HepG2 (cell line): Measurements from ENCODE around the gene CKAP2L. TPM values are rescaled to one million over a fixed set of nuclear protein-coding genes. Genes with fewer than 3 reads are reported as not detected.

ENCODE experiments used
- EP300 ChIP-seq, 3 experiments: sonication (generic) in 1 of 3; formaldehyde crosslinking in 1 of 3; IDR thresholded peaks; 2 replicates each; pipeline versions ENCODE4 v1.5.1 to v1.6.1; 2011 to 2020; ENCODE audit warnings: low read depth in 2 of 3, low read length in 2 of 3, borderline replicate concordance in 1 of 3, improper control_type of control experiment in 1 of 3, mild to moderate bottlenecking in 1 of 3, missing genetic modification reagents in 1 of 3, moderate library complexity in 1 of 3
- FOXA1 ChIP-seq, 2 experiments: fragments of 450-650 bp in 1 of 2; sonication (generic) in 1 of 2; formaldehyde crosslinking in 1 of 2; IDR thresholded peaks; 2 replicates each; pipeline versions ENCODE4 v1.4.0 to v1.6.1; 2016 to 2020; ENCODE audit warnings: missing genetic modification reagents in 1 of 2
- GATA4 ChIP-seq: sonication (generic); IDR thresholded peaks from 2 replicates; pipeline ENCODE4 v1.6.1; 2016; ENCODE audit warnings: antibody characterized with exemption, low read depth, borderline replicate concordance
- HDAC1 ChIP-seq: sonication (generic); formaldehyde crosslinking; IDR thresholded peaks from 2 replicates; pipeline ENCODE4 v1.5.1; 2020; ENCODE audit warnings: mild to moderate bottlenecking, missing genetic modification reagents
- HNF4A ChIP-seq: sonication (generic); formaldehyde crosslinking; IDR thresholded peaks from 2 replicates; pipeline ENCODE4 v1.4.0; 2020; ENCODE audit warnings: missing genetic modification reagents
- IKZF1 ChIP-seq: fragments of 450-650 bp; IDR thresholded peaks from 2 replicates; pipeline ENCODE4 v1.7.1; 2016
- JUN ChIP-seq: sonication (generic); formaldehyde crosslinking; IDR thresholded peaks from 2 replicates; pipeline ENCODE4 v1.4.0; 2020; ENCODE audit warnings: mild to moderate bottlenecking, missing genetic modification reagents
- KDM1A ChIP-seq: IDR thresholded peaks from 2 replicates; pipeline ENCODE4 v1.6.1; 2016; ENCODE audit warnings: missing compliant biosample characterization
- NFE2L2 ChIP-seq: fragments of 150-350 bp; IDR thresholded peaks from 2 replicates; pipeline ENCODE4 v1.6.1; 2014; ENCODE audit warnings: low read length
- NR2F1 ChIP-seq, 2 experiments: fragments of 450-650 bp in 1 of 2; formaldehyde crosslinking in 1 of 2; IDR thresholded peaks; 2 replicates each; pipeline versions ENCODE4 v1.5.0 to v1.6.1; 2016 to 2020; ENCODE audit warnings: mild to moderate bottlenecking in 1 of 2, missing compliant biosample characterization in 1 of 2, missing genetic modification reagents in 1 of 2, moderate library complexity in 1 of 2
- RFX3 ChIP-seq: IDR thresholded peaks from 2 replicates; pipeline ENCODE4 v1.6.1; 2016; ENCODE audit warnings: missing biosample characterization, missing genetic modification reagents
- SALL2 ChIP-seq: sonication (generic); formaldehyde crosslinking; IDR thresholded peaks from 2 replicates; pipeline ENCODE4 v1.8.1; 2023; ENCODE audit warnings: mild to moderate bottlenecking, missing genetic modification reagents, inconsistent platforms
- SIX4 ChIP-seq: sonication (generic); formaldehyde crosslinking; IDR thresholded peaks from 2 replicates; pipeline ENCODE4 v1.4.0; 2020; ENCODE audit warnings: missing genetic modification reagents
- TCF12 ChIP-seq, 2 experiments: fragments of 450-650 bp in 1 of 2; sonication (generic) in 1 of 2; formaldehyde crosslinking in 1 of 2; IDR thresholded peaks; 2 replicates each; pipeline versions ENCODE4 v1.6.1 to v1.8.0; 2017 to 2022; ENCODE audit warnings: antibody characterized with exemption in 1 of 2, mild to moderate bottlenecking in 1 of 2, missing genetic modification reagents in 1 of 2, moderate library complexity in 1 of 2
- THAP11 ChIP-seq: IDR thresholded peaks from 2 replicates; pipeline ENCODE4 v1.6.1; 2016; ENCODE audit warnings: missing biosample characterization, missing genetic modification reagents
- YEATS2 ChIP-seq: sonication (generic); formaldehyde crosslinking; IDR thresholded peaks from 2 replicates; pipeline ENCODE4 v1.4.0; 2020; ENCODE audit warnings: missing genetic modification reagents, borderline replicate concordance
- ZBTB21 ChIP-seq: sonication (generic); formaldehyde crosslinking; IDR thresholded peaks from 2 replicates; pipeline ENCODE4 v1.4.0; 2020; ENCODE audit warnings: missing genetic modification reagents
- ZEB1 ChIP-seq: IDR thresholded peaks from 2 replicates; pipeline ENCODE4 v1.6.1; 2012; ENCODE audit warnings: mild to moderate bottlenecking, low read depth, inconsistent platforms; ENCODE audit not compliant: insufficient replicate concordance
- ZNF367 ChIP-seq: sonication (generic); formaldehyde crosslinking; IDR thresholded peaks from 2 replicates; pipeline ENCODE4 v1.4.0; 2020; ENCODE audit warnings: missing genetic modification reagents, borderline replicate concordance
- ZNF430 ChIP-seq: sonication (generic); formaldehyde crosslinking; IDR thresholded peaks from 2 replicates; pipeline ENCODE4 v1.9.0; 2021; ENCODE audit warnings: mild to moderate bottlenecking, missing genetic modification reagents
- polyA plus RNA-seq, 8 experiments: library from polyadenylated mRNA; depleted of rRNA in 3 of 8; stranded (reverse) in 7 of 8; unstranded in 1 of 8; fragments of >200 nt; fragmentation: Illumina TruSeq in 4 of 8; extraction: Trizol in 4 of 8; gene quantifications; 2 replicates each; pipeline versions ENCODE4 v1.2.1 to v1.2.3, GENCODE V29; 2011 to 2016; ENCODE audit warnings: low read depth in 4 of 8, missing spikeins in 1 of 8, mixed read lengths in 1 of 8; ENCODE audit not compliant: insufficient read depth in 1 of 8
- total RNA-seq, 5 experiments: library from RNA; depleted of rRNA; stranded (reverse); fragments of >200 nt; fragmentation: Illumina TruSeq; extraction: Trizol; gene quantifications; 2 replicates each; pipeline ENCODE4 v1.2.3, GENCODE V29; 2016; ENCODE audit warnings: low read depth in 1 of 5
- TF ChIP-seq, protein P1 (sequence below): sonication (generic); formaldehyde crosslinking; IDR thresholded peaks from 2 replicates; pipeline ENCODE4 v1.4.0; 2020; ENCODE audit warnings: mild to moderate bottlenecking, missing genetic modification reagents
- TF ChIP-seq, protein P2 (sequence below): sonication (generic); formaldehyde crosslinking; IDR thresholded peaks from 2 replicates; pipeline ENCODE4 v1.8.0; 2022; ENCODE audit warnings: missing genetic modification reagents, mild to moderate bottlenecking, borderline replicate concordance
- TF ChIP-seq, protein P3 (sequence below): IDR thresholded peaks from 2 replicates; pipeline ENCODE4 v1.6.1; 2016; ENCODE audit warnings: low read depth

Gene CKAP2L
- total and polyA plus RNA-seq, 2 of the 13 experiments (the other 11 are each of a cell fraction or from before 2014, with no cell fraction given), result 7.1 to 9.5 TPM

DNA sequence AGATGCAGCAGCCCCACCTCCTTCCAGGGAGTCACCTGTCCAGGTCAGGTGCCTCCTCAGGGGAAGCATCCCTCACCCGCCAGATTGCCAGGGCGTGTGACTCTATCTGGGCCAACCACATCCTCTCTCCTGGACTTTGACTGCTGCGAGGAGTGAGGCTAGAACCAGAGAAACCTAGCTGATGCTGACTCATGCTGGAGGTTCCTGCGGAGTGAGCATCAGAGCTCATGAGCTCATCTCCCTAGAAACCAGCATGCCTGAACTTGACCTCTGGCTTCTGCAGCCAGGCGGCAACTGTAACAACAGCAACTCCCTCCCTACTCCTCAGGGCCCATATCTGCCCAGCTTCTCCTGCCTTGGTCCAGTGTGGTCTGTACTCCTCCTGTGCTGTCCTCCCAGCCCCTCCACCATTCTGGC lies 71.9 kb downstream of the CKAP2L start (continued):
- peak; percentile 89 for TF ChIP-seq HNF4A (CRISPR knock-in tag)
- peak; percentile 98 for TF ChIP-seq NFE2L2
- no peak for TF ChIP-seq GATA4
- TF ChIP-seq EP300 (IDR thresholded peaks at IDR 0.05; ENCODE audit: low read depth in 2 of 2, low read length in 2 of 2), result peak; percentile 48 to 55; a peak in 1 of 4 replicates
- peak; percentile 84 for TF ChIP-seq EP300 (CRISPR knock-in tag; IDR thresholded peaks at IDR 0.05; ENCODE audit: borderline replicate concordance)
- peak; percentile 77; the same call in 1 of the 2 replicates for TF ChIP-seq KDM1A (CRISPR knock-in tag)
- TF ChIP-seq, protein P1, sequence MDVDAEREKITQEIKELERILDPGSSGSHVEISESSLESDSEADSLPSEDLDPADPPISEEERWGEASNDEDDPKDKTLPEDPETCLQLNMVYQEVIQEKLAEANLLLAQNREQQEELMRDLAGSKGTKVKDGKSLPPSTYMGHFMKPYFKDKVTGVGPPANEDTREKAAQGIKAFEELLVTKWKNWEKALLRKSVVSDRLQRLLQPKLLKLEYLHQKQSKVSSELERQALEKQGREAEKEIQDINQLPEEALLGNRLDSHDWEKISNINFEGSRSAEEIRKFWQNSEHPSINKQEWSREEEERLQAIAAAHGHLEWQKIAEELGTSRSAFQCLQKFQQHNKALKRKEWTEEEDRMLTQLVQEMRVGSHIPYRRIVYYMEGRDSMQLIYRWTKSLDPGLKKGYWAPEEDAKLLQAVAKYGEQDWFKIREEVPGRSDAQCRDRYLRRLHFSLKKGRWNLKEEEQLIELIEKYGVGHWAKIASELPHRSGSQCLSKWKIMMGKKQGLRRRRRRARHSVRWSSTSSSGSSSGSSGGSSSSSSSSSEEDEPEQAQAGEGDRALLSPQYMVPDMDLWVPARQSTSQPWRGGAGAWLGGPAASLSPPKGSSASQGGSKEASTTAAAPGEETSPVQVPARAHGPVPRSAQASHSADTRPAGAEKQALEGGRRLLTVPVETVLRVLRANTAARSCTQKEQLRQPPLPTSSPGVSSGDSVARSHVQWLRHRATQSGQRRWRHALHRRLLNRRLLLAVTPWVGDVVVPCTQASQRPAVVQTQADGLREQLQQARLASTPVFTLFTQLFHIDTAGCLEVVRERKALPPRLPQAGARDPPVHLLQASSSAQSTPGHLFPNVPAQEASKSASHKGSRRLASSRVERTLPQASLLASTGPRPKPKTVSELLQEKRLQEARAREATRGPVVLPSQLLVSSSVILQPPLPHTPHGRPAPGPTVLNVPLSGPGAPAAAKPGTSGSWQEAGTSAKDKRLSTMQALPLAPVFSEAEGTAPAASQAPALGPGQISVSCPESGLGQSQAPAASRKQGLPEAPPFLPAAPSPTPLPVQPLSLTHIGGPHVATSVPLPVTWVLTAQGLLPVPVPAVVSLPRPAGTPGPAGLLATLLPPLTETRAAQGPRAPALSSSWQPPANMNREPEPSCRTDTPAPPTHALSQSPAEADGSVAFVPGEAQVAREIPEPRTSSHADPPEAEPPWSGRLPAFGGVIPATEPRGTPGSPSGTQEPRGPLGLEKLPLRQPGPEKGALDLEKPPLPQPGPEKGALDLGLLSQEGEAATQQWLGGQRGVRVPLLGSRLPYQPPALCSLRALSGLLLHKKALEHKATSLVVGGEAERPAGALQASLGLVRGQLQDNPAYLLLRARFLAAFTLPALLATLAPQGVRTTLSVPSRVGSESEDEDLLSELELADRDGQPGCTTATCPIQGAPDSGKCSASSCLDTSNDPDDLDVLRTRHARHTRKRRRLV, result 0 out of 2 replicates have a peak, but pooled peaks have one; percentile 43
- peak; percentile 17; the same call in 1 of the 2 replicates for TF ChIP-seq FOXA1 (IDR thresholded peaks at IDR 0.05)
- peak; percentile 65 for TF ChIP-seq FOXA1 (CRISPR knock-in tag; IDR thresholded peaks at IDR 0.05)
- peak; percentile 93 for TF ChIP-seq JUN (CRISPR knock-in tag)
- TF ChIP-seq TCF12 (IDR thresholded peaks at IDR 0.05), result no peak
- TF ChIP-seq TCF12 (CRISPR knock-in tag; IDR thresholded peaks at IDR 0.05), result no peak
- peak; percentile 21; the same call in 1 of the 2 replicates for TF ChIP-seq SIX4 (CRISPR knock-in tag)
- TF ChIP-seq IKZF1, result no peak
- TF ChIP-seq THAP11, result peak; percentile 58; the same call in 1 of the 2 replicates
- no peak for TF ChIP-seq ZNF367 (CRISPR knock-in tag)
- TF ChIP-seq ZEB1, result peak; percentile 90
- peak; percentile 72 for TF ChIP-seq RFX3
- TF ChIP-seq, protein P2, sequence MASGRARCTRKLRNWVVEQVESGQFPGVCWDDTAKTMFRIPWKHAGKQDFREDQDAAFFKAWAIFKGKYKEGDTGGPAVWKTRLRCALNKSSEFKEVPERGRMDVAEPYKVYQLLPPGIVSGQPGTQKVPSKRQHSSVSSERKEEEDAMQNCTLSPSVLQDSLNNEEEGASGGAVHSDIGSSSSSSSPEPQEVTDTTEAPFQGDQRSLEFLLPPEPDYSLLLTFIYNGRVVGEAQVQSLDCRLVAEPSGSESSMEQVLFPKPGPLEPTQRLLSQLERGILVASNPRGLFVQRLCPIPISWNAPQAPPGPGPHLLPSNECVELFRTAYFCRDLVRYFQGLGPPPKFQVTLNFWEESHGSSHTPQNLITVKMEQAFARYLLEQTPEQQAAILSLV (CRISPR knock-in tag), result 0 out of 2 replicates have a peak, but pooled peaks have one; percentile 37
- TF ChIP-seq NR2F1 (CRISPR knock-in tag; IDR thresholded peaks at IDR 0.05), result peak; percentile 96 to 98
- TF ChIP-seq ZBTB21 (CRISPR knock-in tag), result peak; percentile 14; the same call in 1 of the 2 replicates
- peak; percentile 81; the same call in 1 of the 2 replicates for TF ChIP-seq YEATS2
- no peak; the same call in 1 of the 2 replicates for TF ChIP-seq ZNF430 (CRISPR knock-in tag)
- 0 out of 2 replicates have a peak, but pooled peaks have one; percentile 39 for TF ChIP-seq SALL2
- peak; percentile 54; the same call in 1 of the 2 replicates for TF ChIP-seq HDAC1
- TF ChIP-seq, protein P3, sequence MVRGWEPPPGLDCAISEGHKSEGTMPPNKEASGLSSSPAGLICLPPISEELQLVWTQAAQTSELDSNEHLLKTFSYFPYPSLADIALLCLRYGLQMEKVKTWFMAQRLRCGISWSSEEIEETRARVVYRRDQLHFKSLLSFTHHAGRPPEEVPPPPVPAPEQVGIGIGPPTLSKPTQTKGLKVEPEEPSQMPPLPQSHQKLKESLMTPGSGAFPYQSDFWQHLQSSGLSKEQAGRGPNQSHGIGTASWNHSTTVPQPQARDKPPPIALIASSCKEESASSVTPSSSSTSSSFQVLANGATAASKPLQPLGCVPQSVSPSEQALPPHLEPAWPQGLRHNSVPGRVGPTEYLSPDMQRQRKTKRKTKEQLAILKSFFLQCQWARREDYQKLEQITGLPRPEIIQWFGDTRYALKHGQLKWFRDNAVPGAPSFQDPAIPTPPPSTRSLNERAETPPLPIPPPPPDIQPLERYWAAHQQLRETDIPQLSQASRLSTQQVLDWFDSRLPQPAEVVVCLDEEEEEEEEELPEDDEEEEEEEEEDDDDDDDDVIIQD (CRISPR knock-in tag), result peak; percentile 87
